HCT116 (cell line): ENCODE measurements around the gene PEX1. TPM values are rescaled to one million over a fixed set of nuclear protein-coding genes. Genes with fewer than 3 reads are reported as not detected.

Experiments
- ATAC-seq: fragments of 200-7000 bp; cut with Tn5 transposase; 2 replicates; pipeline ENCODE4 v1.9.1; 2020; ENCODE audit warnings: mild to moderate bottlenecking, moderate library complexity
- BruUV-seq: library from RNA; stranded (reverse); fragments of 400-500 nt; replicated peaks from 2 replicates; lab custom pipeline; 2021; lab: Mats Ljungman, UMichigan
- CTCF ChIA-PET: fragments of 300-600 bp; sonication (Branson Sonifier 250); formaldehyde crosslinking; loops from one replicate; lab custom pipeline; 2021; ENCODE audit warnings: antibody characterized with exemption; lab: Charles Lee
- POLR2A ChIA-PET: fragments of 300-600, 350-600 bp; sonication (Branson Sonifier 250); formaldehyde crosslinking; loops from one replicate; lab custom pipeline; 2021; ENCODE audit warnings: antibody characterized with exemption; lab: Charles Lee
- RAD21 ChIA-PET, 2 experiments: fragments of 300-600 bp; sonication (Branson Sonifier 250); formaldehyde crosslinking; loops; one replicate each; lab custom pipeline; 2023; ENCODE audit warnings: low total read pairs in 2 of 2; ENCODE audit not compliant: uncharacterized antibody in 2 of 2, unreplicated experiment in 2 of 2, low non-redundant PET in 1 of 2; lab: Charles Lee
- DNase-seq: peaks from one replicate; pipeline ENCODE4 v3.0.0-alpha.2; 2010; ENCODE audit warnings: low read depth, low spot score
- H2AFZ ChIP-seq: fragments of 200-600 bp; shearing (Covaris generic), sonication (generic); 2 replicates; pipeline ENCODE4 v1.6.1; 2017; ENCODE audit warnings: low read depth, mixed run types, mixed read lengths, antibody characterized with exemption, low read length; ENCODE audit not compliant: poor library complexity, severe bottlenecking
- H3K27ac ChIP-seq: 2 replicates; pipeline ENCODE4 v1.5.1; 2012; ENCODE audit warnings: low read depth, low read length
- H3K27me3 ChIP-seq: fragments of 200-600 bp; sonication (generic); 2 replicates; pipeline ENCODE4 v1.6.1; 2016; ENCODE audit warnings: mixed run types, low read length, mixed read lengths; ENCODE audit not compliant: insufficient read depth
- H3K36me3 ChIP-seq, 2 experiments: fragments of 200-500 bp in 1 of 2; fragments of 200-600 bp in 1 of 2; sonication (Bioruptor generic) in 1 of 2; sonication (generic) in 1 of 2; 2 replicates each; pipeline versions ENCODE4 v1.5.1 to v1.6.1; 2014 to 2016; ENCODE audit warnings: low read length in 2 of 2, inconsistent platforms in 1 of 2, mixed read lengths in 1 of 2, mixed run types in 1 of 2; ENCODE audit not compliant: insufficient read depth in 2 of 2, control insufficient read depth in 1 of 2
- H3K4me1 ChIP-seq, 2 experiments: fragments of 200-600 bp in 1 of 2; sonication (generic) in 1 of 2; 2 replicates each; pipeline versions ENCODE4 v1.5.1 to v1.6.1; 2012 to 2017; ENCODE audit warnings: low read length in 2 of 2, inconsistent platforms in 1 of 2, mild to moderate bottlenecking in 1 of 2, mixed read lengths in 1 of 2, mixed run types in 1 of 2, moderate library complexity in 1 of 2; ENCODE audit not compliant: insufficient read depth in 2 of 2, control insufficient read depth in 1 of 2
- H3K4me2 ChIP-seq: fragments of 200-600 bp; sonication (generic); 2 replicates; pipeline ENCODE4 v1.6.1; 2017; ENCODE audit warnings: mixed run types, low read length, mixed read lengths
- H3K4me3 ChIP-seq, 2 experiments: fragments of 200-600 bp in 1 of 2; sonication (generic) in 1 of 2; replicated peaks in 1 of 2; 2 replicates each; pipeline ENCODE4 v1.5.1; 2011 to 2016; ENCODE audit warnings: low read length in 2 of 2, control low read depth in 1 of 2, low read depth in 1 of 2, mild to moderate bottlenecking in 1 of 2, mixed read lengths in 1 of 2, mixed run types in 1 of 2
- H3K79me2 ChIP-seq: fragments of 200-600 bp; sonication (generic); 2 replicates; pipeline ENCODE4 v1.6.1; 2017; ENCODE audit warnings: mild to moderate bottlenecking, mixed run types, low read length, moderate library complexity, mixed read lengths; ENCODE audit not compliant: insufficient read depth
- H3K9ac ChIP-seq: fragments of 200-600 bp; sonication (generic); 2 replicates; pipeline ENCODE4 v1.6.1; 2016; ENCODE audit warnings: low read length, mixed read lengths
- H3K9me2 ChIP-seq: fragments of 200-600 bp; sonication (generic), shearing (Covaris generic); 2 replicates; pipeline ENCODE4 v1.6.1; 2017; ENCODE audit warnings: mixed run types, mild to moderate bottlenecking, moderate library complexity; ENCODE audit not compliant: insufficient read depth
- H3K9me3 ChIP-seq, 2 experiments: fragments of 200-500 bp in 1 of 2; fragments of 200-600 bp in 1 of 2; sonication (Bioruptor generic) in 1 of 2; sonication (generic) in 1 of 2; 2 replicates each; pipeline ENCODE4 v1.6.1; 2014 to 2017; ENCODE audit warnings: low read length in 2 of 2, mixed read lengths in 2 of 2, inconsistent platforms in 1 of 2, low read depth in 1 of 2, mild to moderate bottlenecking in 1 of 2, mixed run types in 1 of 2, moderate library complexity in 1 of 2; ENCODE audit not compliant: control insufficient read depth in 1 of 2, insufficient read depth in 1 of 2
- H4K20me1 ChIP-seq: fragments of 200-600 bp; sonication (generic), shearing (Covaris generic); 2 replicates; pipeline ENCODE4 v1.6.1; 2017; ENCODE audit warnings: mixed run types, mild to moderate bottlenecking, moderate library complexity; ENCODE audit not compliant: insufficient read depth
- CBX3 ChIP-seq: IDR thresholded peaks from 2 replicates; pipeline ENCODE4 v1.6.1; 2012; ENCODE audit warnings: low read depth
- CEBPB ChIP-seq: IDR thresholded peaks from 2 replicates; pipeline ENCODE4 v1.6.1; 2012; ENCODE audit warnings: low read depth
- EGR1 ChIP-seq: IDR thresholded peaks from 2 replicates; pipeline ENCODE4 v1.6.1; 2012; ENCODE audit warnings: low read depth
- ELF1 ChIP-seq: IDR thresholded peaks from 2 replicates; pipeline ENCODE4 v1.6.1; 2012; ENCODE audit warnings: low read depth, borderline replicate concordance
- EZH2 ChIP-seq: fragments of 200-600 bp; sonication (generic); IDR thresholded peaks from 2 replicates; pipeline ENCODE4 v1.6.1; 2017; ENCODE audit warnings: antibody characterized with exemption, mixed run types
- EZH2phosphoT487 ChIP-seq: fragments of 200-600 bp; IDR thresholded peaks from 2 replicates; pipeline ENCODE4 v1.6.1; 2018; ENCODE audit warnings: antibody characterized with exemption, borderline replicate concordance
- FOSL1 ChIP-seq: IDR thresholded peaks from 2 replicates; pipeline ENCODE4 v1.6.1; 2012; ENCODE audit warnings: low read depth
- JUND ChIP-seq: IDR thresholded peaks from 2 replicates; pipeline ENCODE4 v1.6.1; 2012
- POLR2A ChIP-seq: IDR thresholded peaks from 2 replicates; pipeline ENCODE4 v1.7.0; 2011; ENCODE audit warnings: borderline replicate concordance; ENCODE audit not compliant: insufficient read depth, insufficient read length; ENCODE audit errors: extremely low read depth
- POLR2AphosphoS5 ChIP-seq: IDR thresholded peaks from 2 replicates; pipeline ENCODE4 v1.6.1; 2011; ENCODE audit warnings: mild to moderate bottlenecking, low read depth, low read length, moderate library complexity
- RAD21 ChIP-seq: IDR thresholded peaks from 2 replicates; pipeline ENCODE4 v1.6.1; 2012; ENCODE audit warnings: low read depth, mild to moderate bottlenecking
- SIN3A ChIP-seq: IDR thresholded peaks from 2 replicates; pipeline ENCODE4 v1.6.1; 2012; ENCODE audit warnings: low read depth
- SP1 ChIP-seq: IDR thresholded peaks from 2 replicates; pipeline ENCODE4 v1.6.1; 2012; ENCODE audit warnings: low read depth
- SRF ChIP-seq: IDR thresholded peaks from 2 replicates; pipeline ENCODE4 v1.6.1; 2012; ENCODE audit warnings: low read depth
- TCF7L2 ChIP-seq: IDR thresholded peaks from 2 replicates; pipeline ENCODE4 v1.7.0; 2011; ENCODE audit warnings: borderline replicate concordance, inconsistent platforms; ENCODE audit not compliant: insufficient read depth, insufficient read length; ENCODE audit errors: extremely low read depth
- YY1 ChIP-seq: IDR thresholded peaks from 2 replicates; pipeline ENCODE4 v1.6.1; 2011; ENCODE audit warnings: low read length, low read depth, moderate library complexity, mild to moderate bottlenecking; ENCODE audit not compliant: insufficient replicate concordance; ENCODE audit errors: extremely low read depth
- ZNF274 ChIP-seq: fragments of 200-500 bp; sonication (Bioruptor generic); IDR thresholded peaks from 2 replicates; pipeline ENCODE4 v1.6.1; 2014; ENCODE audit warnings: mild to moderate bottlenecking, low read depth, low read length, inconsistent platforms
- intact Hi-C: fragments of 100-400 bp; cut with micrococcal nuclease; formaldehyde crosslinking; loops from 2 replicates; pipeline ENCODE4 v1.10.0; 2022
- total RNA-seq: library from RNA; stranded (reverse); gene quantifications from one replicate; pipeline ENCODE4 v1.2.1, GENCODE V29; 2021; ENCODE audit not compliant: unreplicated experiment
- TF ChIP-seq, protein P1 (sequence below), 3 experiments: fragments of 200-600 bp in 1 of 3; sonication (generic) in 1 of 3; IDR thresholded peaks in 2 of 3; conservative IDR thresholded peaks in 1 of 3; 2 replicates each; pipeline ENCODE4 v1.5.1; 2012 to 2017; ENCODE audit warnings: low read depth in 2 of 3, low read length in 2 of 3, antibody characterized with exemption in 1 of 3, borderline replicate concordance in 1 of 3, control low read depth in 1 of 3, mild to moderate bottlenecking in 1 of 3, mixed read lengths in 1 of 3, mixed run types in 1 of 3, moderate library complexity in 1 of 3; ENCODE audit not compliant: insufficient read depth in 1 of 3
- TF ChIP-seq, protein P2 (sequence below): IDR thresholded peaks from 2 replicates; pipeline ENCODE4 v1.6.1; 2011; ENCODE audit warnings: mild to moderate bottlenecking, low read length, moderate library complexity; ENCODE audit not compliant: insufficient replicate concordance; ENCODE audit errors: extremely low read depth
- TF ChIP-seq, protein P3 (sequence below): IDR thresholded peaks from 2 replicates; pipeline ENCODE4 v1.6.1; 2012
- TF ChIP-seq, protein P4 (sequence below): IDR thresholded peaks from 2 replicates; pipeline ENCODE4 v1.6.1; 2012

The PEX1 gene
- total RNA-seq, 1 experiment from 2014 or later: 13.1 TPM

DNA sequence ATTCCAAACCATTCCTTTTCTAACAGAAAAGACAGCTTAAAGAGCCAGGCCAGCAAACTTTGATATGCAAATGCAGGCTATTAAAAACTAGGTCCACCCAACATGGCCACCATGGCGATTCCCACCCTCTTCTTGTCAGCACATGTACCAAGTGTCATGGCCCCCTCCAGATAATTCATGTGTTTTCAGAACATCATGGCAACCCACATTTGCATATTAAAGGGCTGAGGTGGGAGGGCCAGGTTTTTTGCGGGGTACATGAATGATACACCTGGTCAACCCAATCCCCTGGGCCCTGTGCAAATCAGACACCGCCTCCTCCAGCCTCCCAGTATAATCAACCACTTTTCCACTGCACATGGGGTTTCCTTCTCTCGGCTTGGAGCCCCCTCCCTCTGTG is 49.6 kb downstream of the PEX1 start (continued):
- TF ChIP-seq, protein P1, sequence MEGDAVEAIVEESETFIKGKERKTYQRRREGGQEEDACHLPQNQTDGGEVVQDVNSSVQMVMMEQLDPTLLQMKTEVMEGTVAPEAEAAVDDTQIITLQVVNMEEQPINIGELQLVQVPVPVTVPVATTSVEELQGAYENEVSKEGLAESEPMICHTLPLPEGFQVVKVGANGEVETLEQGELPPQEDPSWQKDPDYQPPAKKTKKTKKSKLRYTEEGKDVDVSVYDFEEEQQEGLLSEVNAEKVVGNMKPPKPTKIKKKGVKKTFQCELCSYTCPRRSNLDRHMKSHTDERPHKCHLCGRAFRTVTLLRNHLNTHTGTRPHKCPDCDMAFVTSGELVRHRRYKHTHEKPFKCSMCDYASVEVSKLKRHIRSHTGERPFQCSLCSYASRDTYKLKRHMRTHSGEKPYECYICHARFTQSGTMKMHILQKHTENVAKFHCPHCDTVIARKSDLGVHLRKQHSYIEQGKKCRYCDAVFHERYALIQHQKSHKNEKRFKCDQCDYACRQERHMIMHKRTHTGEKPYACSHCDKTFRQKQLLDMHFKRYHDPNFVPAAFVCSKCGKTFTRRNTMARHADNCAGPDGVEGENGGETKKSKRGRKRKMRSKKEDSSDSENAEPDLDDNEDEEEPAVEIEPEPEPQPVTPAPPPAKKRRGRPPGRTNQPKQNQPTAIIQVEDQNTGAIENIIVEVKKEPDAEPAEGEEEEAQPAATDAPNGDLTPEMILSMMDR (IDR thresholded peaks at IDR 0.05 in 2 of 3, conservative IDR thresholded peaks at IDR 0.05 in 1 of 3; ENCODE audit: borderline replicate concordance in 1 of 3, insufficient read depth in 1 of 3, low read depth in 2 of 3, low read length in 2 of 3): no peak
- TF ChIP-seq RAD21 (no peak), SIN3A (no peak)
- TF ChIP-seq, protein P2, sequence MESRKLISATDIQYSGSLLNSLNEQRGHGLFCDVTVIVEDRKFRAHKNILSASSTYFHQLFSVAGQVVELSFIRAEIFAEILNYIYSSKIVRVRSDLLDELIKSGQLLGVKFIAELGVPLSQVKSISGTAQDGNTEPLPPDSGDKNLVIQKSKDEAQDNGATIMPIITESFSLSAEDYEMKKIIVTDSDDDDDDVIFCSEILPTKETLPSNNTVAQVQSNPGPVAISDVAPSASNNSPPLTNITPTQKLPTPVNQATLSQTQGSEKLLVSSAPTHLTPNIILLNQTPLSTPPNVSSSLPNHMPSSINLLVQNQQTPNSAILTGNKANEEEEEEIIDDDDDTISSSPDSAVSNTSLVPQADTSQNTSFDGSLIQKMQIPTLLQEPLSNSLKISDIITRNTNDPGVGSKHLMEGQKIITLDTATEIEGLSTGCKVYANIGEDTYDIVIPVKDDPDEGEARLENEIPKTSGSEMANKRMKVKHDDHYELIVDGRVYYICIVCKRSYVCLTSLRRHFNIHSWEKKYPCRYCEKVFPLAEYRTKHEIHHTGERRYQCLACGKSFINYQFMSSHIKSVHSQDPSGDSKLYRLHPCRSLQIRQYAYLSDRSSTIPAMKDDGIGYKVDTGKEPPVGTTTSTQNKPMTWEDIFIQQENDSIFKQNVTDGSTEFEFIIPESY: no peak

DNA sequence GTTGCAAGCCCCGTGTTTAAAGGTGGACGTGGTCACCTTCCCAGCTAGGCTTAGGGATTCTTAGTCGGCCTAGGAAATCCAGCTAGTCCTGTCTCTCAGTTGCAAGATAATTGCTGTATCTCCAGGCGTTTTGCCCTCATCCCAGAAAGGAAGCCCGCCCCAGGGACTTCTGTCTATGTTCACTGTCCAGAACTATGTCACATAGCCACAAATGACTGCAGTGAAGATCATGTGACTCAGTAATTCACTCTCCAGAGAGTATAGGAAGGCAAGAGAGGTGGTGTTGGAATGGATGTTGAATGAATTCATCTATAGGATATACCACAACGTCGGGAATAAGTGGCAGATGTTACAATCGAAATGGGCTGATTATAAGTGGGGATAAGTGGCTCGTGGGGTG is 50.2 kb downstream of the PEX1 start:
- no peak overlapping the region for H3K9ac ChIP-seq
- CTCF ChIA-PET: no interaction called here
- TF ChIP-seq EZH2: no peak
- no peak for TF ChIP-seq CEBPB
- TF ChIP-seq POLR2AphosphoS5: no peak
- TF ChIP-seq JUND: no peak
- TF ChIP-seq EGR1: no peak
- TF ChIP-seq RAD21: no peak
- no peak for TF ChIP-seq CBX3
- no peak for TF ChIP-seq ELF1
- TF ChIP-seq SIN3A: no peak
- no peak for TF ChIP-seq POLR2A
- TF ChIP-seq SRF: no peak
- no peak for TF ChIP-seq EZH2phosphoT487
- TF ChIP-seq, protein P3, sequence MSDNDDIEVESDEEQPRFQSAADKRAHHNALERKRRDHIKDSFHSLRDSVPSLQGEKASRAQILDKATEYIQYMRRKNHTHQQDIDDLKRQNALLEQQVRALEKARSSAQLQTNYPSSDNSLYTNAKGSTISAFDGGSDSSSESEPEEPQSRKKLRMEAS: no peak
- TF ChIP-seq FOSL1: no peak
- TF ChIP-seq, protein P2: no peak
- TF ChIP-seq YY1: no peak
- TF ChIP-seq ZNF274: no peak
- TF ChIP-seq SP1: no peak
- no peak for TF ChIP-seq TCF7L2
- TF ChIP-seq, protein P4, sequence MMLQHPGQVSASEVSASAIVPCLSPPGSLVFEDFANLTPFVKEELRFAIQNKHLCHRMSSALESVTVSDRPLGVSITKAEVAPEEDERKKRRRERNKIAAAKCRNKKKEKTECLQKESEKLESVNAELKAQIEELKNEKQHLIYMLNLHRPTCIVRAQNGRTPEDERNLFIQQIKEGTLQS: no peak
- no peak for DNase-seq
- BruUV-seq: no TSS peak
- intact Hi-C loops: no loop called here
- H3K79me2 ChIP-seq: no peaks in the 10 kb centered on the region
- no peaks in the 10 kb centered on the region for H3K36me3 ChIP-seq
- no peak overlapping the region for H2AFZ ChIP-seq
- H3K4me2 ChIP-seq: no peak overlapping the region
- POLR2A ChIA-PET: no interaction called here
- RAD21 ChIA-PET: no interaction called here
- no peak overlapping the region for H3K4me3 ChIP-seq
- ATAC-seq: no peak
- no peaks in the 10 kb centered on the region for H3K27me3 ChIP-seq
- H3K9me2 ChIP-seq: no peaks in the 10 kb centered on the region
- no peak overlapping the region for H3K27ac ChIP-seq
- H3K9me3 ChIP-seq: no peaks in the 10 kb centered on the region
- H3K4me1 ChIP-seq: no peaks in the 10 kb centered on the region
- H4K20me1 ChIP-seq: no peaks in the 10 kb centered on the region
